CD4-positive, CD25-positive, alpha-beta regulatory T cell (primary cell): ENCODE results near the gene DAAM1. TPM values are rescaled to one million over a fixed set of nuclear protein-coding genes. Genes with fewer than 3 reads are reported as not detected.

Experiments used
- ATAC-seq, 2 donors: fragments of 150-1000 bp; cut with Tn5 transposase; one replicate each; pipeline ENCODE4 v1.10.0; 2021; ENCODE audit warnings: low read depth in 2 of 2, moderate number of reproducible peaks in 2 of 2, moderate library complexity in 1 of 2
- DNase-seq, 3 donors: peaks; one replicate each; pipeline versions ENCODE4 v3.0.0 to v3.0.0-alpha.2; 2012 to 2022; ENCODE audit warnings: mixed read lengths in 1 of 3
- H3K27ac ChIP-seq: one replicate; pipeline ENCODE4 v1.7.0; 2013; ENCODE audit warnings: mild to moderate bottlenecking, low read length; ENCODE audit not compliant: insufficient read depth, poor library complexity, severe bottlenecking
- H3K27me3 ChIP-seq: one replicate; pipeline ENCODE4 v1.7.0; 2013; ENCODE audit warnings: low read length; ENCODE audit not compliant: control insufficient read depth, insufficient read depth
- H3K36me3 ChIP-seq: one replicate; pipeline ENCODE4 v1.7.0; 2013; ENCODE audit warnings: mild to moderate bottlenecking, low read length, moderate library complexity; ENCODE audit not compliant: control insufficient read depth, insufficient read depth
- H3K4me1 ChIP-seq: 2 replicates; pipeline ENCODE4 v1.7.0; 2013; ENCODE audit warnings: mild to moderate bottlenecking, low read length; ENCODE audit not compliant: insufficient read depth, control insufficient read depth, poor library complexity, severe bottlenecking
- H3K4me3 ChIP-seq: one replicate; pipeline ENCODE4 v1.7.0; 2013; ENCODE audit warnings: low read depth, mild to moderate bottlenecking, low read length, moderate library complexity
- H3K9me3 ChIP-seq, 2 experiments: 1 replicate in 1 of 2; 2 replicates in 1 of 2; pipeline ENCODE4 v1.7.0; 2013; ENCODE audit warnings: low read length in 2 of 2, mild to moderate bottlenecking in 1 of 2, moderate library complexity in 1 of 2; ENCODE audit not compliant: control insufficient read depth in 2 of 2
- H3K27ac Mint-ChIP-seq, 3 donors: one replicate each; pipeline ENCODE4 v1.8.0; 2020 to 2022; ENCODE audit warnings: mild to moderate bottlenecking in 3 of 3, mixed read lengths in 3 of 3, moderate library complexity in 2 of 3
- H3K27me3 Mint-ChIP-seq: one replicate; pipeline ENCODE4 v1.8.0; 2022; ENCODE audit warnings: mild to moderate bottlenecking, mixed read lengths
- H3K36me3 Mint-ChIP-seq: one replicate; pipeline ENCODE4 v1.8.0; 2020; ENCODE audit warnings: mixed read lengths
- H3K4me1 Mint-ChIP-seq, 4 donors: one replicate each; pipeline ENCODE4 v1.8.0; 2020 to 2022; ENCODE audit warnings: mixed read lengths in 4 of 4, mild to moderate bottlenecking in 1 of 4
- H3K4me3 Mint-ChIP-seq, 4 donors: one replicate each; pipeline ENCODE4 v1.8.0; 2020 to 2022; ENCODE audit warnings: mild to moderate bottlenecking in 4 of 4, mixed read lengths in 4 of 4, moderate library complexity in 3 of 4
- H3K9me3 Mint-ChIP-seq, 7 donors: one replicate each; pipeline ENCODE4 v1.8.0; 2020 to 2022; ENCODE audit warnings: mixed read lengths in 7 of 7, mild to moderate bottlenecking in 3 of 7, moderate library complexity in 2 of 7
- polyA plus RNA-seq, 4 donors: library from polyadenylated mRNA; unstranded; fragments of 300-500 nt; fragmentation: Illumina TruSeq; gene quantifications; one replicate each; pipeline ENCODE4 v1.2.3, GENCODE V29; 2021
- total RNA-seq: library from RNA; stranded (reverse); gene quantifications from one replicate; pipeline ENCODE4 v1.2.3, GENCODE V29; 2022

Gene DAAM1
- total and polyA plus RNA-seq, 5 donors from 2014 or later = 6.1 to 36.5 (median 11.2) TPM

DNA sequence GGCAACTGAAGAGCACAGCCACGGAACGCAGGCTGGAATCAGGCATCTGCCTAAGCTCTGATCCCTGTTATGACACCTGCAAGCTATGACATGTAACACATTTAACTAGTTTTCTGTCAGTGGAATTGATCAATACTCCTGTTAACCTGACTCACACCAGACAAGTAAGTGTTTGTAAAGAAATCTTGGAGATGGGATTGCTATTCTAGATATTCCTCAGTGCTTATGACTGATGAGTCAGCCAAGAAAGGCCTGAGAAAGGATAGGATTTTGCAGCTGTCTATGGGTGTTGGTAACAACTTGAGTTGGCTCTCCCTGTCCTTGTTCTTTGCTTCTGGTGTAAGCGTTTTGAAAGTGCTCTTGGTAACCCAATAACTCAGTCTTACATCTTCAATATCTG lies 166.2 kb downstream of the DAAM1 start:
- H3K4me1 Mint-ChIP-seq = peaks cover 0 to 3% (median 0%) of the 10 kb centered on the region in 4 donors
- no peak for ATAC-seq
- Histone ChIP-seq H3K27ac (no peak overlapping the region), H3K27me3 (no peaks in the 10 kb centered on the region), H3K9me3 (no peaks in the 10 kb centered on the region), H3K4me1 (no peaks in the 10 kb centered on the region), H3K4me3 (no peak overlapping the region), H3K36me3 (peaks cover 51% of the 10 kb centered on the region)
- no peaks in the 10 kb centered on the region for H3K9me3 Mint-ChIP-seq
- DNase-seq = no peak
- H3K36me3 Mint-ChIP-seq = peaks cover 35% of the 10 kb centered on the region
- no peak overlapping the region for H3K27ac Mint-ChIP-seq
- no peak overlapping the region for H3K4me3 Mint-ChIP-seq
- H3K27me3 Mint-ChIP-seq = no peaks in the 10 kb centered on the region

DNA sequence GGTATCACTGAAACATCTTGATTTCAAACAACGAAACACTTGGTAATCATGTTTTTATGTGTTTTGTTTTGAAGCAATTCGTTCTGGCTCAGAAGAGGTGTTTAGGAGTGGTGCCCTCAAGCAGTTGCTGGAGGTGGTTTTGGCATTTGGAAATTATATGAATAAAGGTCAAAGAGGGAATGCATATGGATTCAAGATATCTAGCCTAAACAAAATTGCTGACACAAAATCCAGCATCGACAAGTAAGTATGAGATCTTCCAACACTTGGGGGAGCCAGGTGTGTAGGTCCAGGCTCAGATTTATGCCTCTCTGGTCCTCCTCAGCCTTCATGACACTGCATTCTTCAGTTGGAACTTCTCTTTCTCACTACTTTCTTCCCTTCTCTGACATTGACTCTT lies 166.6 kb downstream of the DAAM1 start:
- peaks cover 39% of the 10 kb centered on the region for H3K36me3 Mint-ChIP-seq
- no peaks in the 10 kb centered on the region for H3K4me1 ChIP-seq

DNA sequence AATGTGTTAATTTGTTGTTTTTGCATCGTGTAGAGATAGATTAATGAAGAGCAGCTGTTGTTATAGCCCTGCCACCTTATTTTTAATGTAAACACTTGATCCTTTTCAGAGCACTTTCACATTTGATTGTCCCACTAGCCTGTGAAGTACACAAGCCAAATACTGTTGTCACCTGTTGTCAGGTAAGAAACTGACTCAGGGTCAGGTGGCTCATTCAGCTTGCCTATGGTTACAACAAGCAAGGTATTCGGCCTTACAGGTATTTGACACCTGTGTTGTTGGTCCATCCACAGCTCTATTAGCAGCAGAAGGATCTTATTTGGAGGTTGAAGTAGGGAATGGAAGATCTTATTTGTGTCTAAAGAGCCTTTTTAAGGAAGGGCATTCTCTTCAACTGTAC lies 167.8 kb downstream of the DAAM1 start:
- Mint-ChIP-seq H3K9me3 (no peaks in the 10 kb centered on the region), H3K36me3 (peaks cover 50% of the 10 kb centered on the region), H3K27me3 (no peaks in the 10 kb centered on the region), H3K4me3 (no peak overlapping the region), H3K27ac (no peak overlapping the region), H3K4me1 (peaks cover 0 to 5% (median 2%) of the 10 kb centered on the region in 4 donors)
- Histone ChIP-seq H3K4me1 (no peaks in the 10 kb centered on the region), H3K27ac (no peak overlapping the region), H3K9me3 (no peaks in the 10 kb centered on the region), H3K36me3 (peaks cover 45% of the 10 kb centered on the region), H3K4me3 (no peak overlapping the region), H3K27me3 (no peaks in the 10 kb centered on the region)
- ATAC-seq = no peak
- DNase-seq = no peak

More for the DNA sequence above, 166.6 kb downstream of the DAAM1 start:
- Histone ChIP-seq H3K9me3 (no peaks in the 10 kb centered on the region), H3K27me3 (no peaks in the 10 kb centered on the region), H3K4me3 (no peak overlapping the region), H3K36me3 (peaks cover 47% of the 10 kb centered on the region), H3K27ac (no peak overlapping the region)
- Mint-ChIP-seq H3K9me3 (no peaks in the 10 kb centered on the region), H3K4me3 (no peak overlapping the region), H3K27me3 (no peaks in the 10 kb centered on the region), H3K4me1 (peaks cover 0 to 3% (median under 1%) of the 10 kb centered on the region in 4 donors), H3K27ac (no peak overlapping the region)
- DNase-seq = no peak
- ATAC-seq = no peak

GRCh38 chr14:59356767-59357166 lies 168.3 kb downstream of the DAAM1 start:
- H3K27ac ChIP-seq = no peak overlapping the region
- H3K27me3 Mint-ChIP-seq = no peaks in the 10 kb centered on the region
- no peaks in the 10 kb centered on the region for H3K27me3 ChIP-seq
- ATAC-seq (no peak), DNase-seq (no peak)
- no peaks in the 10 kb centered on the region for H3K4me1 ChIP-seq
- no peaks in the 10 kb centered on the region for H3K9me3 ChIP-seq
- no peaks in the 10 kb centered on the region for H3K9me3 Mint-ChIP-seq
- H3K27ac Mint-ChIP-seq = no peak overlapping the region
- peaks cover 43% of the 10 kb centered on the region for H3K36me3 ChIP-seq
- peaks cover 0 to 5% (median 2%) of the 10 kb centered on the region in 4 donors for H3K4me1 Mint-ChIP-seq
- H3K4me3 Mint-ChIP-seq = no peak overlapping the region
- no peak overlapping the region for H3K4me3 ChIP-seq
- peaks cover 52% of the 10 kb centered on the region for H3K36me3 Mint-ChIP-seq

- Histone ChIP-seq H3K27ac (no peak overlapping the region), H3K36me3 (peaks cover 31% of the 10 kb centered on the region), H3K4me3 (no peak overlapping the region), H3K4me1 (no peaks in the 10 kb centered on the region), H3K27me3 (no peaks in the 10 kb centered on the region), H3K9me3 (no peaks in the 10 kb centered on the region)
- Mint-ChIP-seq H3K36me3 (peaks cover 57% of the 10 kb centered on the region), H3K27ac (no peak overlapping the region), H3K27me3 (no peaks in the 10 kb centered on the region), H3K4me1 (peaks cover 0 to 5% (median 2%) of the 10 kb centered on the region in 4 donors), H3K9me3 (no peaks in the 10 kb centered on the region), H3K4me3 (no peak overlapping the region)
- ATAC-seq (no peak), DNase-seq (no peak)
These were observed 169.6 kb downstream of the DAAM1 start for GRCh38 chr14:59358102-59358501.

DNA sequence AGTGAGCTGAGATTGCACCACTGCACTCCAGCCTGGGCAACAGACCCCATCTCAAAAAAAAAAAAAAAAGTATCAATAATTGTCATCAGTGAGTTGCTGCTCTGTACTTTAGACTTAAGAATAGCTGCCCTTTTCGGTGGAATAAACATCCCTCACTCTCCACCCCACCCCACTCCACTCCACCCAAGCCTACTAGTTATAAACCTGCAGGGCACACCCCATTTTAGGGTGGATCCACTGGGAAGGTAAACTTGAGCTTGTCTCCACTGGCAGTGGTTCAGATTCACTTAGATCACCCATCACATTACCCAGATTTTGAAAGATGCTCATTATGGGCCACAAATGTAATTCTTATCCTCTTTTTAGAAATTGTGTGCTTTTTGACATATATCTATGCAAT lies 170.3 kb downstream of the DAAM1 start:
- H3K27ac ChIP-seq = no peak overlapping the region
- DNase-seq (no peak), ATAC-seq (no peak)
- H3K36me3 ChIP-seq = peaks cover 27% of the 10 kb centered on the region
- no peaks in the 10 kb centered on the region for H3K27me3 ChIP-seq
- H3K4me3 ChIP-seq = no peak overlapping the region
- Mint-ChIP-seq H3K9me3 (no peaks in the 10 kb centered on the region), H3K27ac (no peak overlapping the region), H3K27me3 (no peaks in the 10 kb centered on the region), H3K4me3 (no peak overlapping the region), H3K4me1 (peaks cover 0 to 5% (median 2%) of the 10 kb centered on the region in 4 donors), H3K36me3 (peaks cover 59% of the 10 kb centered on the region)
- H3K9me3 ChIP-seq = no peaks in the 10 kb centered on the region
- no peaks in the 10 kb centered on the region for H3K4me1 ChIP-seq

GRCh38 chr14:59359431-59360124 lies 171.1 kb downstream of the DAAM1 start:
- H3K9me3 Mint-ChIP-seq = peaks cover 0 to 1% (median 0%) of the 10 kb centered on the region in 7 donors
- no peak overlapping the region for H3K4me3 Mint-ChIP-seq
- Histone ChIP-seq H3K27ac (no peak overlapping the region), H3K9me3 (no peaks in the 10 kb centered on the region), H3K4me1 (no peaks in the 10 kb centered on the region), H3K4me3 (no peak overlapping the region), H3K27me3 (no peaks in the 10 kb centered on the region), H3K36me3 (peaks cover 32% of the 10 kb centered on the region)
- DNase-seq (no peak), ATAC-seq (no peak)
- H3K27ac Mint-ChIP-seq = no peak overlapping the region
- H3K27me3 Mint-ChIP-seq = no peaks in the 10 kb centered on the region
- H3K36me3 Mint-ChIP-seq = peaks cover 61% of the 10 kb centered on the region
- H3K4me1 Mint-ChIP-seq = peaks cover 0 to 8% (median 2%) of the 10 kb centered on the region in 4 donors

- peaks cover 0 to 1% (median 0%) of the 10 kb centered on the region in 7 donors for H3K9me3 Mint-ChIP-seq
- Histone ChIP-seq H3K36me3 (peaks cover 30% of the 10 kb centered on the region), H3K4me1 (no peaks in the 10 kb centered on the region), H3K27ac (no peak overlapping the region), H3K4me3 (no peak overlapping the region), H3K27me3 (no peaks in the 10 kb centered on the region), H3K9me3 (no peaks in the 10 kb centered on the region)
- DNase-seq = no peak
- H3K36me3 Mint-ChIP-seq = peaks cover 61% of the 10 kb centered on the region
- no peak for ATAC-seq
- no peak overlapping the region for H3K4me3 Mint-ChIP-seq
- H3K27ac Mint-ChIP-seq = no peak overlapping the region
- no peaks in the 10 kb centered on the region for H3K27me3 Mint-ChIP-seq
- H3K4me1 Mint-ChIP-seq = peaks cover 0 to 9% (median 0%) of the 10 kb centered on the region in 4 donors
These were observed 171.8 kb downstream of the DAAM1 start for GRCh38 chr14:59360233-59360632.
